ENCODE data around the gene PRKAG2.

Gene PRKAG2

DNA sequence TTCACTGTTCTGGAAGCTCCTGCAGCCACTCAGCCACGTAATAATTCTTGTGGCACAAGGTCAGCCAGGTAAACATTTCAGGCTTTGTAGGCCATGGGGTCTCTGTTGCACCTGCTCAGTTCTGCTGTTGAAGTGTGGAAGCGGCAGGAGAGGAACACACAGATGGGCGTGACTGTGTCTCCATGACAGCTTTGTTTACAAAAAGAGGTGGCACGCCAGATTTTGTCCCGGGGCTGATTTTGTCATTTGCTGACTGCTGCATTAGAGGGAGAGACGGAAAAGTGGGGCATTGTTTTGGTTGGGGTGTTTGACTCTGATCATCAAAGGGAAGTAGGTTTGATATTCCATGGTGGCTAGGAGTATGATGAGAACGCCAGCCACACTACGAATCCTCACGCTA lies 103.1 kb downstream of the PRKAG2 start:
- H3K27me3 ChIP-seq (ENCODE audit: control insufficient read depth in 3 of 3, insufficient read depth in 3 of 3, low read depth in 1 of 3, low read length in 3 of 3): peaks cover 0 to 40% (median 0%) of the 10 kb centered on the region in 3 experiments
- no peaks in the 10 kb centered on the region for H3K36me3 ChIP-seq (replicated peaks in 1 of 2; ENCODE audit: control insufficient read depth in 2 of 2, insufficient read depth in 2 of 2, low read length in 2 of 2)
- no peak overlapping the region for H3K9ac ChIP-seq (ENCODE audit: low read depth, low read length, poor library complexity)
- no peak overlapping the region for H2AFZ ChIP-seq (ENCODE audit: low read length)
- H3K4ac ChIP-seq (ENCODE audit: low read length): no peak overlapping the region
- no peak overlapping the region for H2BK5ac ChIP-seq (ENCODE audit: low read length)
- H4K8ac ChIP-seq (ENCODE audit: low read depth, low read length): no peak overlapping the region
- no peak overlapping the region for H3K27ac ChIP-seq (replicated peaks; ENCODE audit: low read length)
- peaks cover 0 to 2% of the 10 kb centered on the region in 2 donors for H3K9me3 ChIP-seq (replicated peaks in 1 of 2; ENCODE audit: control insufficient read depth in 2 of 2, insufficient read depth in 1 of 2, low read depth in 1 of 2, low read length in 2 of 2)
- H3K18ac ChIP-seq (ENCODE audit: low read length): no peak overlapping the region
- no peak for DNase-seq (ENCODE audit: low spot score)
- no CpG with 5 or more reads among the region's 9 CpGs for WGBS, 2 donors (ENCODE audit: extremely low coverage in 2 of 2, insufficient read length in 2 of 2, insufficient replicate concordance in 1 of 2)
- no peak overlapping the region for H3K4me2 ChIP-seq (ENCODE audit: insufficient read depth, low read length, poor library complexity, severe bottlenecking)
- no peak overlapping the region for H3K14ac ChIP-seq (ENCODE audit: low read length)
- H2BK120ac ChIP-seq (ENCODE audit: low read depth, low read length): no peak overlapping the region
- no peak overlapping the region for H3K4me3 ChIP-seq (ENCODE audit: low read length in 2 of 2)
- H2BK15ac ChIP-seq (ENCODE audit: low read length): no peak overlapping the region
- no peak overlapping the region for H2AK5ac ChIP-seq (ENCODE audit: low read depth, low read length)
- no peak overlapping the region for H3K23ac ChIP-seq (ENCODE audit: low read depth, low read length, poor library complexity)
- no peaks in the 10 kb centered on the region for H3K79me1 ChIP-seq (ENCODE audit: low read depth, low read length)
- no peak overlapping the region for H4K91ac ChIP-seq (ENCODE audit: low read depth, low read length, poor library complexity)
- H3K4me1 ChIP-seq (ENCODE audit: control insufficient read depth in 2 of 2, insufficient read depth in 1 of 2, low read depth in 1 of 2, low read length in 2 of 2): no peaks in the 10 kb centered on the region
- H2BK12ac ChIP-seq (ENCODE audit: low read length): no peak overlapping the region

DNA sequence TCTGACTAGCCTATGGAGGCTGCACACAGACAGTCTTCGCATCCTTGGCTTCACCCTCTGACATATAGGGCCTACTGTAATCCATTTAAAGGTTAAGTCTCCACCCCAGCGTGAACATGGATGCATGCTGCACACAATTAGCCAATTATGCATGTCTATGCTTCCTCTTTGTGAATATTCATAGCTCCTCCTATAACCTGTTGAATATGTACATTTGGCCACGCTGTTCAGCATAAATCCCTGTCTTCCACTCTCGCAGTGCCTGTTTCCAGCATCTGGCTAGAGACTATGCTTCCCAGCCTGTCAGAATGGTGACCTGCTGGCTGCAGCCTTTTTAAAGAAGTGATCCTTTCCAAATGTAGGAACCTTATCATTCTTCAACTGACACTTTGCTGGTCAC lies 106.7 kb downstream of the PRKAG2 start:
- Histone ChIP-seq H3K14ac (ENCODE audit: low read length) (no peak overlapping the region), H2BK120ac (ENCODE audit: low read depth, low read length) (no peak overlapping the region), H3K18ac (ENCODE audit: low read length) (peak overlapping the region; percentile 67), H3K36me3 (replicated peaks in 1 of 2; ENCODE audit: control insufficient read depth in 2 of 2, insufficient read depth in 2 of 2, low read length in 2 of 2) (no peaks in the 10 kb centered on the region), H3K27ac (replicated peaks; ENCODE audit: low read length) (no peak overlapping the region), H2AK5ac (ENCODE audit: low read depth, low read length) (no peak overlapping the region), H3K9ac (ENCODE audit: low read depth, low read length, poor library complexity) (no peak overlapping the region), H3K4me3 (ENCODE audit: low read length in 2 of 2) (no peak overlapping the region), H2BK15ac (ENCODE audit: low read length) (no peak overlapping the region), H2AFZ (ENCODE audit: low read length) (no peak overlapping the region), H3K9me3 (replicated peaks in 1 of 2; ENCODE audit: control insufficient read depth in 2 of 2, insufficient read depth in 1 of 2, low read depth in 1 of 2, low read length in 2 of 2) (peaks cover 0 to 3% of the 10 kb centered on the region in 2 donors), H3K27me3 (ENCODE audit: control insufficient read depth in 3 of 3, insufficient read depth in 3 of 3, low read depth in 1 of 3, low read length in 3 of 3) (peaks cover 0 to 33% (median 0%) of the 10 kb centered on the region in 3 experiments), H4K8ac (ENCODE audit: low read depth, low read length) (no peak overlapping the region), H3K23ac (ENCODE audit: low read depth, low read length, poor library complexity) (no peak overlapping the region), H4K91ac (ENCODE audit: low read depth, low read length, poor library complexity) (no peak overlapping the region), H3K4me1 (ENCODE audit: control insufficient read depth in 2 of 2, insufficient read depth in 1 of 2, low read depth in 1 of 2, low read length in 2 of 2) (no peaks in the 10 kb centered on the region), H2BK5ac (ENCODE audit: low read length) (no peak overlapping the region), H2BK12ac (ENCODE audit: low read length) (no peak overlapping the region), H3K4me2 (ENCODE audit: insufficient read depth, low read length, poor library complexity, severe bottlenecking) (no peak overlapping the region), H3K79me1 (ENCODE audit: low read depth, low read length) (no peaks in the 10 kb centered on the region), H3K4ac (ENCODE audit: low read length) (no peak overlapping the region)
- DNase-seq (ENCODE audit: low spot score): no peak
- WGBS, 2 donors (ENCODE audit: extremely low coverage in 2 of 2, insufficient read length in 2 of 2, insufficient replicate concordance in 1 of 2): no CpG with 5 or more reads among the region's 4 CpGs

DNA sequence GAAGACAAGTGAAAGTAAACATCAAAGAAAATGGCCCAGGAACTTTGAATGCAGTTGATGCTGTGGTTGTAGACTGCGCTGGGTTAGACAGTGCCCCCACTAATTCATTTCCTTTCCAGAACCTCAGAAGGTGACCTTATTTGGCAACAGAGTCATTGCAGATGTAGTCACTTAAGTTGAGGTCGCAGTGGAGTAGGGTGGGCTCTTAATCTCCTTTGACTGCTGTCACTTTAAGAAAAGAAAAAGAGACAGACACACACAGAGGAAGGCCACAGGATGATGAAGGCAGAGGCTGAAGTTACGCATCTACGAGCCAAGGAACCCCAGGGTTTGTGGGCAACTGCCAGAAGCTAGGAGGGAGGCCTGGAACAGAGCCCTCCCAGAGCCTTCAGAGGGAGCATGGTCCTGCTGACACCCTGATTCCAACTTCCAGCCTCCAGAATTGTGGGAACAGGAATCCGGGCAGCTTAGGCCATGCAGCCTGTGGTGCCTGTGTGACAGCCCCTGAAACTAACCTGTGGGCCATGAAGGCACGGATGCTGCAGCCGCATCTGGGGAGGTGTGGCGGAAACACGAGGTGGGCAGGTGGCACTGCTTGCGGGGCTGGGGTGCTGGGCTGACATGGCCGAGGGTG lies 107.6 kb downstream of the PRKAG2 start:
- Histone ChIP-seq H3K9ac (ENCODE audit: low read depth, low read length, poor library complexity) (no peak overlapping the region), H2BK5ac (ENCODE audit: low read length) (no peak overlapping the region), H3K4me2 (ENCODE audit: insufficient read depth, low read length, poor library complexity, severe bottlenecking) (no peak overlapping the region), H3K36me3 (replicated peaks in 1 of 2; ENCODE audit: control insufficient read depth in 2 of 2, insufficient read depth in 2 of 2, low read length in 2 of 2) (no peaks in the 10 kb centered on the region), H2AFZ (ENCODE audit: low read length) (no peak overlapping the region), H3K14ac (ENCODE audit: low read length) (no peak overlapping the region), H3K23ac (ENCODE audit: low read depth, low read length, poor library complexity) (no peak overlapping the region), H3K27ac (replicated peaks; ENCODE audit: low read length) (no peak overlapping the region), H4K91ac (ENCODE audit: low read depth, low read length, poor library complexity) (no peak overlapping the region), H4K8ac (ENCODE audit: low read depth, low read length) (no peak overlapping the region), H2BK120ac (ENCODE audit: low read depth, low read length) (no peak overlapping the region), H3K9me3 (replicated peaks in 1 of 2; ENCODE audit: control insufficient read depth in 2 of 2, insufficient read depth in 1 of 2, low read depth in 1 of 2, low read length in 2 of 2) (peaks cover 0 to 3% of the 10 kb centered on the region in 2 donors), H3K4ac (ENCODE audit: low read length) (no peak overlapping the region), H3K27me3 (ENCODE audit: control insufficient read depth in 3 of 3, insufficient read depth in 3 of 3, low read depth in 1 of 3, low read length in 3 of 3) (peaks cover 0 to 38% (median 0%) of the 10 kb centered on the region in 3 experiments), H3K79me1 (ENCODE audit: low read depth, low read length) (no peaks in the 10 kb centered on the region), H2BK15ac (ENCODE audit: low read length) (no peak overlapping the region), H3K4me3 (ENCODE audit: low read length in 2 of 2) (no peak overlapping the region), H3K4me1 (ENCODE audit: control insufficient read depth in 2 of 2, insufficient read depth in 1 of 2, low read depth in 1 of 2, low read length in 2 of 2) (no peaks in the 10 kb centered on the region), H2AK5ac (ENCODE audit: low read depth, low read length) (no peak overlapping the region), H2BK12ac (ENCODE audit: low read length) (no peak overlapping the region), H3K18ac (ENCODE audit: low read length) (no peak overlapping the region)
- DNase-seq (ENCODE audit: low spot score): no peak
- WGBS, 2 donors (ENCODE audit: extremely low coverage in 2 of 2, insufficient read length in 2 of 2, insufficient replicate concordance in 1 of 2): no CpG with 5 or more reads among the region's 11 CpGs

DNA sequence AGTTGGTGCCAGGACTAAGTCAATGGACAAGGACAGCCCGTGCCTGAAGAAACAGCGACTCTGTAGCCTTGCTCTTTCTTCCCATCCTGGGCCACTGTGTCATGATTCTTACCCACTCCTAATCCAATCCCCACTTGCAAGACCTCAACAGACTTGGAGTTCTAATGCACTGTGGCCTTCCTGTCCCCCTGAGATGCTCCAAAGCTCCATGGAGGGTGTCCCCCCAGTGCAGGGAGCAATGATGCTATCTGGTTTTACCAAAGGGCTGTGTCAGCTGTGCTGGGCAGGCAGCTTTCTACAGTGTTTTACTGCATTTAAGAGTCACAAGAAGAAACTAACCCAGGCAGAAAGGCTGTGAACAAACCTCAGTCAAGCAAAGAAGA lies 108.1 kb downstream of the PRKAG2 start:
- Histone ChIP-seq H3K4me2 (ENCODE audit: insufficient read depth, low read length, poor library complexity, severe bottlenecking) (no peak overlapping the region), H4K91ac (ENCODE audit: low read depth, low read length, poor library complexity) (no peak overlapping the region), H2BK5ac (ENCODE audit: low read length) (no peak overlapping the region), H3K23ac (ENCODE audit: low read depth, low read length, poor library complexity) (no peak overlapping the region), H3K14ac (ENCODE audit: low read length) (no peak overlapping the region), H3K4ac (ENCODE audit: low read length) (no peak overlapping the region), H3K9ac (ENCODE audit: low read depth, low read length, poor library complexity) (no peak overlapping the region), H3K4me1 (ENCODE audit: control insufficient read depth in 2 of 2, insufficient read depth in 1 of 2, low read depth in 1 of 2, low read length in 2 of 2) (no peaks in the 10 kb centered on the region), H3K9me3 (replicated peaks in 1 of 2; ENCODE audit: control insufficient read depth in 2 of 2, insufficient read depth in 1 of 2, low read depth in 1 of 2, low read length in 2 of 2) (peaks cover 0 to 3% of the 10 kb centered on the region in 2 donors), H3K18ac (ENCODE audit: low read length) (no peak overlapping the region), H2BK120ac (ENCODE audit: low read depth, low read length) (no peak overlapping the region), H2AK5ac (ENCODE audit: low read depth, low read length) (no peak overlapping the region), H2AFZ (ENCODE audit: low read length) (no peak overlapping the region), H3K27me3 (ENCODE audit: control insufficient read depth in 3 of 3, insufficient read depth in 3 of 3, low read depth in 1 of 3, low read length in 3 of 3) (peaks cover 0 to 43% (median 2%) of the 10 kb centered on the region in 3 experiments), H2BK12ac (ENCODE audit: low read length) (no peak overlapping the region), H3K4me3 (ENCODE audit: low read length in 2 of 2) (no peak overlapping the region), H3K36me3 (replicated peaks in 1 of 2; ENCODE audit: control insufficient read depth in 2 of 2, insufficient read depth in 2 of 2, low read length in 2 of 2) (no peaks in the 10 kb centered on the region), H4K8ac (ENCODE audit: low read depth, low read length) (no peak overlapping the region), H2BK15ac (ENCODE audit: low read length) (no peak overlapping the region), H3K79me1 (ENCODE audit: low read depth, low read length) (no peaks in the 10 kb centered on the region), H3K27ac (replicated peaks; ENCODE audit: low read length) (no peak overlapping the region)
- DNase-seq (ENCODE audit: low spot score): no peak
- WGBS, 2 donors (ENCODE audit: extremely low coverage in 2 of 2, insufficient read length in 2 of 2, insufficient replicate concordance in 1 of 2): no CpG with 5 or more reads among the region's 2 CpGs
